ENCODE data around the gene ZDHHC4.

DNA sequence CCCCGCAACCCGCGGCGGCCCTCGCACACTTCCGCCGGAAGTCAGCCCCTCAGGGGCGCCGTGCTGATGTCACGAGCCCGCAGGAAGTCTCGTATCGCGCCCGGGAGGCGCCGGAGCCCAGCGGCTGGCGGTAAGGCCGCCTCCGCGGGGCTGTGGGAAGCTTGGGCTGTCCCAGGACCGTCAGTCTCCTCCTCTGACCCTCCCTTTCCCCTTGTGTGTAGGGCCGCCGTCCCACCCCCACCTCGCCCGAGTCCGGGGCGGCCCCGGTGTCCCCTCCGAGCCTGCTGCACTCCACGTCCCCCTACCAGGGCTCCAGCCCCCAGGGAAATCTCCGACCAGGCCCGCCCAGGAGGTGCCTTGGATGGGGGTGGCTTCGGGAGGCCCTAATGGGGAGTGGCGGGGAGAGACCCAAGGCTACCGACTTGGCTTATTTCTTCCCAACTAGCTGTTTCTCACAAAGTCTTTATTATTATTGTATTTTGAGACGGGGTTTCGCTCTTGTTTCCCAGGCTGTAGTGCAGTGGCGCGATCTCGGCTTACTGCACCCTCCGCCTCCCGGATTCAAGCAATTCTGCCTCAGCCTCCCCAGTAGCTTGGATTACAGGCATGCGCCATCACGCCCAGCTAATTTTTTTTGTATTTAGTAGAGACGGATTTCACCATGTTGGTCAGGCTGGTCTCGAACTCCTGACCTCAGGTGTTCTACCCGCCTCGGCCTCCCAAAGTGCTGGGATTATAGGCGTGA lies at the start of gene ZDHHC4:
- TF ChIP-seq POLR2A (IDR thresholded peaks at IDR 0.05; ENCODE audit: low read length), result peak; percentile 97
- TF ChIP-seq GATA1 (IDR thresholded peaks at IDR 0.05; ENCODE audit: low read depth, low read length), result no peak
